Ammon's horn (tissue), 1 donor: ENCODE measurements around the gene IVNS1ABP.
A peak's percentile ranks its signal among the peaks of the same experiment; 100 is the strongest.
"Not testable (repeated sequence)": the region's sequence is repeated elsewhere in the genome, so short reads cannot be mapped to it uniquely, and the experiment has no call there.

ENCODE experiments used
- DNase-seq: peaks from one replicate; pipeline ENCODE4 v3.0.0-alpha.2; 2016; ENCODE audit warnings: low spot score

IVNS1ABP gene

GRCh38 chr1:185292237-185292636, 24.8 kb downstream of the IVNS1ABP start:
- no peak for DNase-seq

GRCh38 chr1:185291652-185292051, 25.4 kb downstream of the IVNS1ABP start:
- DNase-seq = peak; percentile 14

GRCh38 chr1:185291159-185291558, 25.9 kb downstream of the IVNS1ABP start:
- DNase-seq = no peak

GRCh38 chr1:185289880-185290279, 27.2 kb downstream of the IVNS1ABP start:
- DNase-seq = no peak

- no peak for DNase-seq
Observed at GRCh38 chr1:185288435-185288834, 28.6 kb downstream of the IVNS1ABP start.

GRCh38 chr1:185287451-185287850, 29.6 kb downstream of the IVNS1ABP start:
- no peak for DNase-seq

- DNase-seq = no peak
Observed at GRCh38 chr1:185284533-185285276, 32.3 kb downstream of the IVNS1ABP start.

- no peak for DNase-seq
Observed at GRCh38 chr1:185284116-185284515, 32.9 kb downstream of the IVNS1ABP start.

- DNase-seq = no peak
Observed at GRCh38 chr1:185281245-185281644, 35.8 kb downstream of the IVNS1ABP start.

- DNase-seq = no peak
Observed at GRCh38 chr1:185280589-185280988, 36.5 kb downstream of the IVNS1ABP start.

- no peak for DNase-seq
Observed at GRCh38 chr1:185279571-185279970, 37.5 kb downstream of the IVNS1ABP start.

GRCh38 chr1:185271921-185272320, 45.1 kb downstream of the IVNS1ABP start:
- DNase-seq = no peak

GRCh38 chr1:185268352-185268751, 48.7 kb downstream of the IVNS1ABP start:
- no peak for DNase-seq

GRCh38 chr1:185267701-185268100, 49.3 kb downstream of the IVNS1ABP start:
- no peak for DNase-seq

GRCh38 chr1:185267301-185267700, 49.7 kb downstream of the IVNS1ABP start:
- DNase-seq = no peak

- DNase-seq = no peak
Observed at GRCh38 chr1:185265314-185265713, 51.7 kb downstream of the IVNS1ABP start.

- no peak for DNase-seq
Observed at GRCh38 chr1:185263780-185264179, 53.3 kb downstream of the IVNS1ABP start.

GRCh38 chr1:185263292-185263691, 53.8 kb downstream of the IVNS1ABP start:
- DNase-seq = no peak

GRCh38 chr1:185262151-185262550, 54.9 kb downstream of the IVNS1ABP start:
- no peak for DNase-seq

GRCh38 chr1:185260611-185261010, 56.4 kb downstream of the IVNS1ABP start:
- no peak for DNase-seq

GRCh38 chr1:185258676-185259075, 58.4 kb downstream of the IVNS1ABP start:
- DNase-seq = no peak

- no peak for DNase-seq
Observed at GRCh38 chr1:185257950-185258208, 59.2 kb downstream of the IVNS1ABP start.

GRCh38 chr1:185257116-185257949, 59.7 kb downstream of the IVNS1ABP start:
- not testable (repeated sequence) for DNase-seq

- DNase-seq = not testable (repeated sequence)
Observed at GRCh38 chr1:185255595-185255994, 61.4 kb downstream of the IVNS1ABP start.
